ENCODE results near the gene TBC1D22A. TPM values are rescaled to one million over a fixed set of nuclear protein-coding genes. Genes with fewer than 3 reads are reported as not detected.

The TBC1D22A gene
- total RNA-seq, 1 donor from 2014 or later = 10.6 TPM

DNA sequence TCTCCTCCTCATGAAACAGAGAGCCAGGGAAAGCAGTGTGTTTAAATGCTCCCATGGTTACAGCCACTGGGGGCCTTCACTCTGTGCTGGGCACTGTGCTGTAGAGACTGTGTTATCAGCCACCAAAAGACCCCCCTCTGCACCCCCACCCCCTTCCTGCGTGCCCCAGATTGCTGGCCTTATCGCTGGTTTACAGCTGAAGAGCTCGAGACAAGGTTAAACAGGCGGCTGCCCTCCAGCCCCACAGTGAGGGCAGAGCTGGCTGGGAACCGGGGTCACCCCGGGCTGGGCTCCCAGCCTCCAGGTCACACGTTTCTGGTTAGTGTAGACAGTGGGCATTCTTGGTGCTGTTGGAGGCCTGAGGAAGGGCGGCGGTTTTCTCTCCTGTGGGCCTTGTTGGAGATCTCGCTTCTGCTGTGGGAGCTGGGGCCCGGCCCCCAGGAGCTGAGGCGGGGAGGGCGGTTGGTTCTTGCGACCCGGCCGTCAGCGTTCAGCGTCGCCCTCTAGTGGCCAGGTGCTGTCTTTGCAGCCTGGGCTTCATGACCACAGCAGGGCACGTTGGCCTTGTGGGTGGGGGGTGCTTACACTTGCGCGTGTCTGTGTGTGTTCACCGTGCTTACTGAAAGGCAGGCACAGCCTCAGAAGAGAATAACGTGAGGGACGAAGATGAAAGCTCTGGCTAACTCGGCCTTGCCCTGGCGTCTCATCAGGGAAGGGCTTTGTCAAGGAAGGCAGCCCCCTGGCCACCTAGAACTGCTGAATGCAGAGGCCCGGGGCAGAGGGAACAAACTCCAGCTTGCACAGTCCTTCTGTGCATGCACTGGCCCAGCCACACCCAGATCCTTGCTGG is 40.8 kb downstream of the TBC1D22A start:
- no peak overlapping the region for H3K4me3 Mint-ChIP-seq
- H3K36me3 Mint-ChIP-seq = peaks cover 16% of the 10 kb centered on the region
- TF ChIP-seq EZH2 (IDR thresholded peaks at IDR 0.05) (no peak), EZH2phosphoT487 (IDR thresholded peaks at IDR 0.05) (no peak)
- TF ChIP-seq, protein P1, sequence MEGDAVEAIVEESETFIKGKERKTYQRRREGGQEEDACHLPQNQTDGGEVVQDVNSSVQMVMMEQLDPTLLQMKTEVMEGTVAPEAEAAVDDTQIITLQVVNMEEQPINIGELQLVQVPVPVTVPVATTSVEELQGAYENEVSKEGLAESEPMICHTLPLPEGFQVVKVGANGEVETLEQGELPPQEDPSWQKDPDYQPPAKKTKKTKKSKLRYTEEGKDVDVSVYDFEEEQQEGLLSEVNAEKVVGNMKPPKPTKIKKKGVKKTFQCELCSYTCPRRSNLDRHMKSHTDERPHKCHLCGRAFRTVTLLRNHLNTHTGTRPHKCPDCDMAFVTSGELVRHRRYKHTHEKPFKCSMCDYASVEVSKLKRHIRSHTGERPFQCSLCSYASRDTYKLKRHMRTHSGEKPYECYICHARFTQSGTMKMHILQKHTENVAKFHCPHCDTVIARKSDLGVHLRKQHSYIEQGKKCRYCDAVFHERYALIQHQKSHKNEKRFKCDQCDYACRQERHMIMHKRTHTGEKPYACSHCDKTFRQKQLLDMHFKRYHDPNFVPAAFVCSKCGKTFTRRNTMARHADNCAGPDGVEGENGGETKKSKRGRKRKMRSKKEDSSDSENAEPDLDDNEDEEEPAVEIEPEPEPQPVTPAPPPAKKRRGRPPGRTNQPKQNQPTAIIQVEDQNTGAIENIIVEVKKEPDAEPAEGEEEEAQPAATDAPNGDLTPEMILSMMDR (IDR thresholded peaks at IDR 0.05) = peak; percentile 97
- peak; percentile 68 for DNase-seq (ENCODE audit: low spot score)
- no peak overlapping the region for H3K4me3 ChIP-seq
- peaks cover 10% of the 10 kb centered on the region for H4K20me1 ChIP-seq (ENCODE audit: low read depth)
- H3F3A ChIP-seq (ENCODE audit: low read depth) = no peaks in the 10 kb centered on the region
- H3K27ac Mint-ChIP-seq = peak overlapping the region; percentile 65
- H3K27me3 Mint-ChIP-seq (ENCODE audit: insufficient read depth, low read depth) = peaks cover 2% of the 10 kb centered on the region
- H3K4me1 Mint-ChIP-seq = peaks cover 6% of the 10 kb centered on the region
- H3K9ac ChIP-seq = no peak overlapping the region
- peaks cover 5% of the 10 kb centered on the region for H3K79me2 ChIP-seq (ENCODE audit: low read depth)
- H3K9me3 ChIP-seq (ENCODE audit: low read depth) = no peaks in the 10 kb centered on the region
- H3K4me1 ChIP-seq = no peaks in the 10 kb centered on the region
- peak overlapping the region; percentile 58 for H3K4me2 ChIP-seq
- H3K36me3 ChIP-seq = no peaks in the 10 kb centered on the region
- H3K27ac ChIP-seq = no peak overlapping the region
- no peak overlapping the region for H2AFZ ChIP-seq (replicated peaks)
- no peaks in the 10 kb centered on the region for H3K9me3 Mint-ChIP-seq
- H3K27me3 ChIP-seq = no peaks in the 10 kb centered on the region

DNA sequence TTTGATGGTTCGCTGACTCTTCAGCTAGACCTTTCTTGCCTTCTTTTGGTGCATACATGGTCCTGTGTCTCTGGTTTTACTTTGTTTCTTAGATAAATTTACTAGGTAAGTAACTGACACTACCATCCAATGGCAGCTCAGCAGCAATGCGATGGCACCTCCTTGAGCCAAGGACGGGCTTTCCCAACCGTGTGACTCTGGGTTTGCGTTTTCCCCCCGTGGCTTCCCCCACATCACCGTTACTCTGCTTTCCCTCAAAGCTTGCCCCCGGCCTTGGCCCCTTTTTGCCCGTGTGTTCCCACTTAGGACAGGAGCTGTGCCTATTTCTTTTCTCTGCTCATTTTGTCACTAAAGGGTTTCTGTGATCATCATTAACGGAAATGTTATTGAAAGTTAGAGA is 41.5 kb downstream of the TBC1D22A start:
- Mint-ChIP-seq H3K27me3 (ENCODE audit: insufficient read depth, low read depth) (peaks cover 2% of the 10 kb centered on the region), H3K36me3 (peaks cover 17% of the 10 kb centered on the region), H3K9me3 (no peaks in the 10 kb centered on the region), H3K27ac (no peak overlapping the region), H3K4me3 (no peak overlapping the region), H3K4me1 (peaks cover 3% of the 10 kb centered on the region)
- Histone ChIP-seq H3K36me3 (no peaks in the 10 kb centered on the region), H3F3A (ENCODE audit: low read depth) (no peaks in the 10 kb centered on the region), H3K9ac (no peak overlapping the region), H3K4me2 (no peak overlapping the region), H3K79me2 (ENCODE audit: low read depth) (peaks cover 5% of the 10 kb centered on the region), H3K27ac (no peak overlapping the region), H3K4me1 (no peaks in the 10 kb centered on the region), H2AFZ (replicated peaks) (no peak overlapping the region), H4K20me1 (ENCODE audit: low read depth) (peaks cover 7% of the 10 kb centered on the region), H3K27me3 (no peaks in the 10 kb centered on the region), H3K9me3 (ENCODE audit: low read depth) (no peaks in the 10 kb centered on the region), H3K4me3 (no peak overlapping the region)
- DNase-seq (ENCODE audit: low spot score) = no peak
- TF ChIP-seq, protein P1 (IDR thresholded peaks at IDR 0.05) = no peak
- no peak for TF ChIP-seq EZH2 (IDR thresholded peaks at IDR 0.05)
- no peak for TF ChIP-seq EZH2phosphoT487 (IDR thresholded peaks at IDR 0.05)

DNA sequence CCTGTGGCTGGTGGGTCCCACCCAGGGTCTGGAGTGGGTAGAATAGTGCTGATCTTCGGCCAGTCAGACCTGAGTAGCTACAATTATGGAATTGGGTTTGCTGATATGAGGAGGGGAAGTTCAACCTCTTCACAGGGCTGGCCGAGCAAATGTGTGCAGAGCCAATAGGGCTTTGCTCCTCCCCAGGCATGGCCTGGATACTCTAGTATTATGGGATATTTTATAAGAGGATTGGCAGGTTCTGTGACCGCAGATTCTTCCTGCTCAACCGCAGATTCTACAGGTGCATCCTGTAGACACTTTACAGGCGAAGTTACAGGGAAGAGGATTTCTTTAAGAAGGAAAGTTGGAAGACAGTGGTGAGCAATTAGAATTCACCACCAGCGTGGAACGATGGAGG is 44.3 kb downstream of the TBC1D22A start:
- no peak overlapping the region for H3K9ac ChIP-seq
- no peak overlapping the region for H3K27ac Mint-ChIP-seq
- H3K27me3 ChIP-seq = no peaks in the 10 kb centered on the region
- H3K36me3 ChIP-seq = no peaks in the 10 kb centered on the region
- H3K9me3 Mint-ChIP-seq = no peaks in the 10 kb centered on the region
- H3K27me3 Mint-ChIP-seq (ENCODE audit: insufficient read depth, low read depth) = no peaks in the 10 kb centered on the region
- peaks cover 15% of the 10 kb centered on the region for H4K20me1 ChIP-seq (ENCODE audit: low read depth)
- no peak overlapping the region for H3K4me2 ChIP-seq
- peaks cover 9% of the 10 kb centered on the region for H3K36me3 Mint-ChIP-seq
- H3K27ac ChIP-seq = no peak overlapping the region
- peaks cover 5% of the 10 kb centered on the region for H3K4me1 ChIP-seq
- no peak overlapping the region for H2AFZ ChIP-seq (replicated peaks)
- no peak for DNase-seq (ENCODE audit: low spot score)
- H3K9me3 ChIP-seq (ENCODE audit: low read depth) = no peaks in the 10 kb centered on the region
- no peak overlapping the region for H3K4me3 ChIP-seq
- H3K79me2 ChIP-seq (ENCODE audit: low read depth) = peaks cover 5% of the 10 kb centered on the region
- no peaks in the 10 kb centered on the region for H3F3A ChIP-seq (ENCODE audit: low read depth)
- H3K4me3 Mint-ChIP-seq = no peak overlapping the region
- TF ChIP-seq, protein P1 (IDR thresholded peaks at IDR 0.05) = no peak
- no peak for TF ChIP-seq EZH2phosphoT487 (IDR thresholded peaks at IDR 0.05)
- no peak for TF ChIP-seq EZH2 (IDR thresholded peaks at IDR 0.05)
- H3K4me1 Mint-ChIP-seq = peaks cover under 1% of the 10 kb centered on the region

Measured in neural progenitor cell (in vitro differentiated cells).